Parathyroid adenoma (tissue), 2 donors: ENCODE data around the gene HOXD13.
A peak's percentile ranks its signal among the peaks of the same experiment; 100 is the strongest.

Source experiments
- H2AFZ ChIP-seq: fragments of 300-600 bp; sonication (generic); one replicate; pipeline ENCODE4 v1.7.0; 2017; ENCODE audit warnings: antibody characterized with exemption, mild to moderate bottlenecking
- H3K27ac ChIP-seq: fragments of 300-600 bp; sonication (generic); one replicate; pipeline ENCODE4 v1.7.0; 2017
- H3K27me3 ChIP-seq: fragments of 300-600 bp; sonication (generic); one replicate; pipeline ENCODE4 v1.7.0; 2017; ENCODE audit warnings: low read length; ENCODE audit not compliant: control insufficient read depth, insufficient read depth
- H3K36me3 ChIP-seq: fragments of 300-600 bp; sonication (generic); one replicate; pipeline ENCODE4 v1.7.0; 2017; ENCODE audit warnings: low read length; ENCODE audit not compliant: control insufficient read depth, insufficient read depth
- H3K4me1 ChIP-seq: fragments of 300-600 bp; sonication (generic); one replicate; pipeline ENCODE4 v1.7.0; 2017; ENCODE audit warnings: control low read depth
- H3K4me2 ChIP-seq: fragments of 300-600 bp; sonication (generic); one replicate; pipeline ENCODE4 v1.7.0; 2017; ENCODE audit warnings: low read length
- H3K4me3 ChIP-seq: fragments of 300-600 bp; sonication (generic); one replicate; pipeline ENCODE4 v1.7.0; 2017; ENCODE audit warnings: low read depth, low read length
- H3K79me2 ChIP-seq: fragments of 300-600 bp; sonication (generic); one replicate; pipeline ENCODE4 v1.7.0; 2017; ENCODE audit warnings: control low read depth
- H3K9ac ChIP-seq: fragments of 300-600 bp; sonication (generic); one replicate; pipeline ENCODE4 v1.7.0; 2017; ENCODE audit warnings: mild to moderate bottlenecking
- H3K9me3 ChIP-seq: fragments of 300-600 bp; sonication (generic); one replicate; pipeline ENCODE4 v1.7.0; 2017; ENCODE audit warnings: low read length; ENCODE audit not compliant: control insufficient read depth
- CTCF ChIP-seq: fragments of 300-600 bp; sonication (generic); IDR thresholded peaks from one replicate; pipeline ENCODE4 v1.7.0; 2017; ENCODE audit warnings: antibody characterized with exemption, mild to moderate bottlenecking
- donor health status: primary hyperparathyroidism.

HOXD13 gene

GRCh38 chr2:176067589-176068418, 24.7 kb upstream of the HOXD13 start:
- no peak overlapping the region for H3K9ac ChIP-seq
- peaks cover 18% of the 10 kb centered on the region for H3K27me3 ChIP-seq
- H3K4me1 ChIP-seq, result no peaks in the 10 kb centered on the region
- no peak overlapping the region for H2AFZ ChIP-seq
- H3K9me3 ChIP-seq, result no peaks in the 10 kb centered on the region
- TF ChIP-seq CTCF, result no peak
- no peaks in the 10 kb centered on the region for H3K79me2 ChIP-seq
- no peak overlapping the region for H3K27ac ChIP-seq
- H3K4me3 ChIP-seq, result peak overlapping the region; percentile 45
- H3K4me2 ChIP-seq, result peak overlapping the region; percentile 67
- H3K36me3 ChIP-seq, result no peaks in the 10 kb centered on the region

DNA sequence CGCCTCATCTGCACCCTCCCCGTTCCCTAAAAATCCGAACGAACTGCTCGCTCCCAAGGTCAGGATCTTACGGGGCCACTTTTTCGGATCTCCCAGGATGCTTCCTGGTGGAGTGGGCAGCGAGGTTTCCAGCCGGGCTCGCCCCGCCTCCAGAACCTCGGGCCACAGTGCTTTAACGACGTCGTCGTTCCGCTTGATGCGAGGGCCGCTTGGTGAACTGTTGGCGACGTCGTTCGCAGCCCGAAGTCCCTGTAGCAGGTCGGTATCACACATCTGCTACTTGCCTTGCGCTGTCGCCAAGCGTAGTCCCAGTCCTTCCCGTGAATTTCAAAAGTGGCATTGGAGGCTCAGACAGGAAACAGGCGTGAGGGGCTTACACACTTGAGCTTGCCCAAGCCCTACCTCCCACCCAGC, 24.1 kb upstream of the HOXD13 start:
- H3K4me3 ChIP-seq, result no peak overlapping the region
- H3K9me3 ChIP-seq, result no peaks in the 10 kb centered on the region
- H2AFZ ChIP-seq, result no peak overlapping the region
- H3K9ac ChIP-seq, result no peak overlapping the region
- no peak overlapping the region for H3K4me2 ChIP-seq
- H3K79me2 ChIP-seq, result no peaks in the 10 kb centered on the region
- H3K4me1 ChIP-seq, result no peaks in the 10 kb centered on the region
- TF ChIP-seq CTCF, result no peak
- no peak overlapping the region for H3K27ac ChIP-seq
- H3K27me3 ChIP-seq, result peaks cover 18% of the 10 kb centered on the region
- no peaks in the 10 kb centered on the region for H3K36me3 ChIP-seq

DNA sequence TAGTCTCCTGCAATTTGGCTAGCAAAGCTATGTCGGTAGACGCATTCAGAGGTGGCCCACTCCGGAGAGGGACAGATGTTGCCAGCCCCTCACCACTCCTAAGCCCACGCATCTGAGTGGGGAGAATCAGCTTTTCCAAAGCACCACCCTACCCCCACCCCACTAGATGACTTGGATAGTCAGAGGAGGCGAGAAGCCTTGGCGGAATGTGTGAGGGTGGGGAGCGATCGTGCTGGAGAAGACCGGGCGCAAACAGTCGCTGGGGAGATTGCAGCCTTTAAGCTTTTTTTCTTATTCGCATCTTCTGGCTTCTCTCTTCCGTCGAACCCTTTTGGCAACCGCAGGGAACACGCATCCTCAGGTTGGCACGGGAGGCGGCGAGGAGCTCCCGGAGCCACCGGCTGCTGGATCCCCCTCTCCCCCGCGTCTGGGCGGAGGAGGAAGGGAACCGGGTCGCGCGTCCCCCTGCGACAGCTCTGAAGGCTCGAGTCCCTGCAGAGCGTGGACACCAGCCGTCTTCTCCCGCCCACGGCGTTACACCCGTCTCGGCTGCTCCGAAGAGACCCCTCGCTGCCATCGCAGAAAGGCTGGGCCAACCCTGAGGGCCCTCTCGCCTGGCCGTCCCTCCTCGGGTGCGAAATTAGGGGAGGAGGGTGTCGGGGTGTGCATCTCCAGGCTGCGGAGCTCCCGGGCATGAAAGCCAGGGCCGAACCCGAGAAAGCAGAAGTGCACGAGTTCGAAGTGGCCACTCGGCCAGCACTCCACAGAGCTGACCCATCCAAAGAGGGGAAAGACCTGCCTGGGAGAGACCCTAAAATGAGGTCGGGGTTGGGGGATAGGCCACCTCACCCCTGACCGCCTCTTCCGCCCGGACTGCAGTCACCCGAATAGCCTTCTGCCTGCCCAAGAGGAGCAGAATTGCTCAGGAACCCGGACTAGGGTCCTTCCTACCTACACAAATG, 20.9 kb upstream of the HOXD13 start:
- H2AFZ ChIP-seq, result no peak overlapping the region
- peaks cover 31% of the 10 kb centered on the region for H3K27me3 ChIP-seq
- no peak overlapping the region for H3K4me3 ChIP-seq
- no peak for TF ChIP-seq CTCF
- no peak overlapping the region for H3K9ac ChIP-seq
- H3K79me2 ChIP-seq, result no peaks in the 10 kb centered on the region
- no peak overlapping the region for H3K27ac ChIP-seq
- no peak overlapping the region for H3K4me2 ChIP-seq
- no peaks in the 10 kb centered on the region for H3K4me1 ChIP-seq
- H3K36me3 ChIP-seq, result no peaks in the 10 kb centered on the region
- no peaks in the 10 kb centered on the region for H3K9me3 ChIP-seq

DNA sequence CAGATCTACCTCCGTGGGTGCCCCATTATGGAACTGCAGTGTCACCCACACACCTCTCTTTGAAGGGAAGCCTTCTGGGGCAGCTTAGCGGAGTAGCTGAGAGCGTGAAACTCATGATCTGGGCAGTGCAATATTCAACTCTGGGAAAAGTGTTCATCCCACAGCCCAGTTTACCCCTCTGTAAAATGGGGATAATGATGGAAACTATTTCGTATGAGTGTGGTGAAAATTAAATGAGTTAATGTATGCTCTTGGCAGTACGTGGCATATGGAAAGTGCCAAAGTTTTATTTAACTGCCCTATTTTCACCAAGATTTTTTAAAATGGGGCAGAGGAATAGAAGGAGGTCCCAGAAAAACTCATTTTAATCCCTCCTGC, 20.2 kb upstream of the HOXD13 start:
- Histone ChIP-seq H3K27me3 (peaks cover 29% of the 10 kb centered on the region), H3K79me2 (no peaks in the 10 kb centered on the region), H3K4me3 (no peak overlapping the region), H3K27ac (no peak overlapping the region), H3K36me3 (no peaks in the 10 kb centered on the region), H3K4me1 (no peaks in the 10 kb centered on the region), H3K4me2 (no peak overlapping the region), H3K9me3 (no peaks in the 10 kb centered on the region), H3K9ac (no peak overlapping the region), H2AFZ (no peak overlapping the region)
- no peak for TF ChIP-seq CTCF
